HEK293 (cell line): Measurements from ENCODE around the gene TPD52L2.

Experiments
- MEIS1 ChIP-seq: sonication (generic); formaldehyde crosslinking; IDR thresholded peaks from 2 replicates; pipeline ENCODE4 v1.8.1; 2022; ENCODE audit warnings: missing genetic modification reagents, mild to moderate bottlenecking, borderline replicate concordance
- ZNF549 ChIP-seq: fragments of 450-650 bp; IDR thresholded peaks from 2 replicates; pipeline ENCODE4 v1.5.1; 2018; ENCODE audit warnings: missing biosample characterization, missing genetic modification characterization, mild to moderate bottlenecking, inconsistent platforms, moderate library complexity

DNA sequence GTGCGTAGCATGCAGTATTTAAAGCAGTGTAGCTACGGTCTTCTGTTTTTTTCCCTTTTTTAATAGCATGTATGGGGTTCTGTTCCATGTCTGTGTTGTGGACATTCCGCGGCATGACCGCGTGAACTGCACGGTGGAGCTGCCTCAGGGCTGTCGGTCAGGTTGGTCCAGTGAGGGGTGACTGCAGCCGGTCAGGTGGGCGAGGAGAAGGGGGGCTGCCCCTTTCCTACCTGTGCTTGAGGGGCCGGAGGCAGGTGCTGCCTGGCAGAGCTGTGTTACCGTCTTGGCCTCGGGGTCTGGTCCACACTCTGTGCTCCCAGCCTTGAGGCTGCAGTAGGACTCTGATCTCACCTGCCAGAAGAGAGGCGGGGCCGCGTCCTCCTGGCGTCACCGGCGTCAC is 66.7 kb downstream of the TPD52L2 start:
- TF ChIP-seq MEIS1 (CRISPR knock-in tag) (no peak), ZNF549 (no peak)
